CD4-positive, alpha-beta T cell (primary cell): ENCODE results near the gene PAGR1. TPM values are rescaled to one million over a fixed set of nuclear protein-coding genes. Genes with fewer than 3 reads are reported as not detected.

Source experiments
- ATAC-seq: fragments of 200-7000 bp; cut with Tn5 transposase; one replicate; pipeline ENCODE4 v1.10.0; 2022; ENCODE audit warnings: mild to moderate bottlenecking; ENCODE audit not compliant: poor library complexity
- CTCF ChIA-PET: fragments of 350-600 bp; sonication (Branson Sonifier 250); formaldehyde crosslinking; loops from one replicate; lab custom pipeline; 2021; ENCODE audit warnings: antibody characterized with exemption, inconsistent platforms; lab: Charles Lee
- POLR2A ChIA-PET: fragments of 350-600 bp; sonication (Branson Sonifier 250); formaldehyde crosslinking; loops from one replicate; lab custom pipeline; 2021; ENCODE audit warnings: antibody characterized with exemption, inconsistent platforms; lab: Charles Lee
- DNase-seq, 14 experiments: peaks; one replicate each; pipeline ENCODE4 v3.0.0-alpha.2; 2013 to 2020; ENCODE audit warnings: mixed read lengths in 2 of 14
- H3K27ac ChIP-seq, 2 donors: one replicate each; pipeline versions ENCODE4 v1.5.1 to v1.7.0; 2013; ENCODE audit warnings: low read length in 2 of 2, low read depth in 1 of 2, mild to moderate bottlenecking in 1 of 2
- H3K27me3 ChIP-seq, 2 experiments: 1 replicate in 1 of 2; 2 replicates in 1 of 2; pipeline versions ENCODE4 v1.6.1 to v1.7.0; 2013; ENCODE audit warnings: low read length in 2 of 2, control low read depth in 1 of 2, mild to moderate bottlenecking in 1 of 2, moderate library complexity in 1 of 2; ENCODE audit not compliant: insufficient read depth in 2 of 2, control insufficient read depth in 1 of 2
- H3K36me3 ChIP-seq: one replicate; pipeline ENCODE4 v1.6.1; 2013; ENCODE audit warnings: low read length, control low read depth; ENCODE audit not compliant: insufficient read depth
- H3K4me1 ChIP-seq: one replicate; pipeline ENCODE4 v1.6.1; 2013; ENCODE audit warnings: low read length, control low read depth; ENCODE audit not compliant: insufficient read depth
- H3K4me3 ChIP-seq: one replicate; pipeline ENCODE4 v1.5.1; 2013; ENCODE audit warnings: mild to moderate bottlenecking, low read length, moderate library complexity
- H3K9me3 ChIP-seq, 2 experiments: 1 replicate in 1 of 2; 2 replicates in 1 of 2; pipeline versions ENCODE4 v1.6.1 to v1.7.0; 2013; ENCODE audit warnings: low read length in 2 of 2, mild to moderate bottlenecking in 2 of 2, control low read depth in 1 of 2, moderate library complexity in 1 of 2; ENCODE audit not compliant: control insufficient read depth in 1 of 2, insufficient read depth in 1 of 2
- H3K27ac Mint-ChIP-seq: one replicate; pipeline ENCODE4 v1.8.0; 2020; ENCODE audit warnings: mixed read lengths
- H3K27me3 Mint-ChIP-seq: one replicate; pipeline ENCODE4 v1.8.0; 2021; ENCODE audit warnings: mixed read lengths
- H3K36me3 Mint-ChIP-seq: one replicate; pipeline ENCODE4 v1.8.0; 2021; ENCODE audit warnings: low read depth, mixed read lengths
- H3K4me1 Mint-ChIP-seq: one replicate; pipeline ENCODE4 v1.8.0; 2021; ENCODE audit warnings: low read depth, mixed read lengths
- H3K4me3 Mint-ChIP-seq: one replicate; pipeline ENCODE4 v1.8.0; 2020; ENCODE audit warnings: mild to moderate bottlenecking, mixed read lengths
- H3K9me3 Mint-ChIP-seq: one replicate; pipeline ENCODE4 v1.8.0; 2020; ENCODE audit warnings: mixed read lengths
- intact Hi-C, 2 experiments: fragments of 100-400 bp; cut with DNase I in 1 of 2; cut with micrococcal nuclease in 1 of 2; formaldehyde crosslinking; loops; one replicate each; pipeline versions ENCODE4 v1.15.1 to v1.9.0; 2023 to 2025; cut with DNase I, micrococcal nuclease
- total RNA-seq, 174 experiments: library from RNA in 2 of 174; stranded (reverse) in 2 of 174; gene quantifications; one replicate each; pipeline ENCODE4 v1.2.3 and lab custom pipeline; 2021 to 2026
- TF ChIP-seq, protein P1 (sequence below): fragments of 200-600 bp; IDR thresholded peaks from one replicate; pipeline ENCODE4 v1.8.0; 2022; ENCODE audit warnings: antibody characterized with exemption, mild to moderate bottlenecking

The PAGR1 gene
- total RNA-seq, 2 experiments from 2014 or later = 20.3 TPM

DNA sequence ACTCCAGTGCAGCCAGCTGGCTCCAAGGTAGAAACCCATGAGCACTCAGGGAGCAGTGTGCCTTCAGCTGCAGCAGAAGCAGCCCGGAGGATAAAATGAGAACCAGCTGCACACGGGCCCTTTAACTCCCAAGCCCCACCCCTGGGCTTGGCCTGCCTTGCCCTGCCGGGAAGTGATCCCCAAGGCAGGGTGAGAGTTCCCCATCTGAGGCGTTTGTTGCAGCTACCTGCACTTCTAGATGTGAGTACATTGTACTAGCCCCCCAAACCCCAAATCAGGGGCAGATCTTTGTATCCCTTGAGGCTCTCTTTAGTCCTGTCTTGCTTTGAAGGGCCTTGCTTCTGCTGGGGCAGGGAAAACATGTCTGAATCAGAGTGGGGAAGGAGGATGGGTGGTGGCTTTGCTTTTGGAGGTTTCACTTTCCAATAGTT is 4.3 kb downstream of the PAGR1 start, which contains the start of gene MVP:
MVP (plus strand) TSS at position 192 of the 431 bp plus-strand sequence. CDS start 10,088 bp downstream, outside the sequence.
- intact Hi-C loops = no loop called here
- Mint-ChIP-seq H3K4me1 (peaks cover 83% of the 10 kb centered on the region), H3K4me3 (peak within 1 kb of the TSS; percentile 98), H3K27me3 (no peaks in the 10 kb centered on the region), H3K9me3 (no peaks in the 10 kb centered on the region), H3K36me3 (peaks cover 59% of the 10 kb centered on the region), H3K27ac (peak within 1 kb of the TSS; percentile 83)
- H3K4me3 ChIP-seq = peak within 1 kb of the TSS; percentile 94
- peak in 11 of 14 experiments; percentile 30 to 67 (median 55) for DNase-seq
- ChIA-PET CTCF (interaction anchor here (0.9 to 3.9 kb wide), 4 partner anchors 13 to 35 kb away, joined by 3 to 32 read pairs (median 8); no protein-coding TSS in a partner anchor), POLR2A (interaction anchor here (0.7 to 10.4 kb wide), 9 partner anchors 9 to 153 kb away, joined by 3 to 190 read pairs (median 4); partner anchors contain the start of genes CDIPT, KIF22, MAZ and TAOK2)
- peaks cover 93% of the 10 kb centered on the region for H3K4me1 ChIP-seq
- no peaks in the 10 kb centered on the region for H3K9me3 ChIP-seq
- no peak for ATAC-seq
- no peaks in the 10 kb centered on the region for H3K27me3 ChIP-seq
- peaks cover 30% of the 10 kb centered on the region for H3K36me3 ChIP-seq
- H3K27ac ChIP-seq = peak within 1 kb of the TSS; percentile 75 to 83
- TF ChIP-seq, protein P1, sequence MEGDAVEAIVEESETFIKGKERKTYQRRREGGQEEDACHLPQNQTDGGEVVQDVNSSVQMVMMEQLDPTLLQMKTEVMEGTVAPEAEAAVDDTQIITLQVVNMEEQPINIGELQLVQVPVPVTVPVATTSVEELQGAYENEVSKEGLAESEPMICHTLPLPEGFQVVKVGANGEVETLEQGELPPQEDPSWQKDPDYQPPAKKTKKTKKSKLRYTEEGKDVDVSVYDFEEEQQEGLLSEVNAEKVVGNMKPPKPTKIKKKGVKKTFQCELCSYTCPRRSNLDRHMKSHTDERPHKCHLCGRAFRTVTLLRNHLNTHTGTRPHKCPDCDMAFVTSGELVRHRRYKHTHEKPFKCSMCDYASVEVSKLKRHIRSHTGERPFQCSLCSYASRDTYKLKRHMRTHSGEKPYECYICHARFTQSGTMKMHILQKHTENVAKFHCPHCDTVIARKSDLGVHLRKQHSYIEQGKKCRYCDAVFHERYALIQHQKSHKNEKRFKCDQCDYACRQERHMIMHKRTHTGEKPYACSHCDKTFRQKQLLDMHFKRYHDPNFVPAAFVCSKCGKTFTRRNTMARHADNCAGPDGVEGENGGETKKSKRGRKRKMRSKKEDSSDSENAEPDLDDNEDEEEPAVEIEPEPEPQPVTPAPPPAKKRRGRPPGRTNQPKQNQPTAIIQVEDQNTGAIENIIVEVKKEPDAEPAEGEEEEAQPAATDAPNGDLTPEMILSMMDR = no peak

DNA sequence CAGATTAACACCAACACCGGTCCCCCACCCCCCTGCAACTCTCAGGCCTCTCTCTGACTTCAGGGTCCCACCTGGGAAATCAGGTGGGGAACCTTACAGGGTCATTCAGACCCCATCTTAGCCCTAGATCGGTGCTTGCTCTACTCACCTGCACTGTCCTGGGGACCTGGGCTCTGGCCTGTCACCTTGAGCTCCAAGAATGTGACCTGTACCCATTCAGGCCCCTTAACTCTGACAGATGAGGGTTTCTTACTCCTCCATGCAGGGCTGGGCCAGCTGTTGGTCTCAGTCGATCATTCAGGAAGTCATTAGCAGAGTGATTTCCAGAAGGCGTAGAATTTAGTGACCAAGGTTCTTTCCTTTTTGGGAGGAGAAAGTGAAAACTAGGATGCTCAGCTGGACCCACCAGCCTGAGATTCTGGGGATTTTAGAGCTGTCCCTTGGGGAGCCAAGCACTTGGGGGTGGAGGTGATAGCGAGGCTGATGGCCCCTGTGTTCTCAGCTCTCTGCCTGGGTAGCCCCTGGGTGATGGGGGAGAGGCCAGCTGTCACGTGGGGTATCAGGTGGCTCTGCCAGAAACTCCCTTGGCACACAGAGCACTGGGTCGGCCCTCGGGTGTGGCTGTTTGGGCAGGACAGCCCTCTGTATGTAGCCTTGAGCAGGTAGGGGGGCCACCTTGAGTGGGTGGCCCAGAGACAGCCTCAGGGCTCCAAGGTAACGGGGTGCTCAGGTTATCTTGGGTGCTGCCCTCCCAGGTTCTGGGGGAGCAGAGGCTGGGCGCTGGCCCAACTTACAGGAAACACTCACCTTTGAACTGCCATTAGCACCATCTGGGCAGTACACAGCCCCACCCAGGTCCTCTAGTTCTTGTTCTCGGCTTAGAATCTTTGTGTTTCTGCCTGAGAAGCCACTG is 5.0 kb downstream of the PAGR1 start:
- peaks cover 83% of the 10 kb centered on the region for H3K4me1 Mint-ChIP-seq
- peak overlapping the region; percentile 83 for H3K27ac Mint-ChIP-seq
- Histone ChIP-seq H3K4me1 (peaks cover 97% of the 10 kb centered on the region), H3K27ac (peak overlapping the region; percentile 75 to 83), H3K9me3 (no peaks in the 10 kb centered on the region), H3K27me3 (no peaks in the 10 kb centered on the region), H3K36me3 (peaks cover 30% of the 10 kb centered on the region), H3K4me3 (peak overlapping the region; percentile 94)
- peak overlapping the region; percentile 98 for H3K4me3 Mint-ChIP-seq
- no peaks in the 10 kb centered on the region for H3K9me3 Mint-ChIP-seq
- H3K36me3 Mint-ChIP-seq = peaks cover 55% of the 10 kb centered on the region
- intact Hi-C loops = no loop called here
- H3K27me3 Mint-ChIP-seq = no peaks in the 10 kb centered on the region
- ChIA-PET POLR2A (interaction anchor here (0.6 to 10.4 kb wide), 10 partner anchors 10 to 152 kb away, joined by 3 to 190 read pairs (median 4); partner anchors contain the start of genes CDIPT, KIF22, MAZ and TAOK2), CTCF (interaction anchor here (0.5 to 3.9 kb wide), 7 partner anchors 14 to 78 kb away, joined by 3 to 32 read pairs (median 4); partner anchors contain the start of gene KIF22)
- DNase-seq (peak in 10 of 14 experiments; percentile 25 to 79 (median 48)), ATAC-seq (peak; percentile 6)
- TF ChIP-seq, protein P1 = no peak

DNA sequence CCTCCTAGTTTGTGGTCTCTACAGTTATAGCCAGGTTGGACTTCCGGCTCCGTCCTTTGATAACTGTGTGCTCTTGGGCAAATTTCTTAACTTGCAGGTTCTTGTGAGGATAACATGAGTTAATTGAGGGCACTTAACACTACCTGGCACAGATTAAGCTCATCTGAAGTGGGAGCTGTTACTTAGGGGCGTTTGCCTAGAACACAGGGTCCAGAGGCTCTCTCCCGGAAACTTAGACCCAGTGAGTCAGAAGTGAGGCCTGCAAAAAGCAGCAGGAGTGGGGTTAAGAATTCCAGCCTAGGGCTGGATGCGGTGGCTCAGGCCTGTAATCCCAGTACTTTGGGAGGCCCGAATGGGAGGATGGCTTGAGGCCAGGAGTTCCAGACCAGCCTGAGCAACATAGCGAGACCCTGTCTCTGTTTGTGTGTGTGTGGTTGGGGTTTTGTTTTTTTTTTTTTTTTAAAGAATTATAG is 5.7 kb downstream of the PAGR1 start:
- peaks cover 30% of the 10 kb centered on the region for H3K36me3 ChIP-seq
- H3K27me3 ChIP-seq = no peaks in the 10 kb centered on the region
- DNase-seq = no peak
- peak overlapping the region; percentile 94 for H3K4me3 ChIP-seq
- TF ChIP-seq, protein P1 = no peak
- Mint-ChIP-seq H3K4me3 (peak overlapping the region; percentile 98), H3K36me3 (peaks cover 52% of the 10 kb centered on the region), H3K27ac (peak overlapping the region; percentile 83), H3K4me1 (peaks cover 85% of the 10 kb centered on the region), H3K27me3 (no peaks in the 10 kb centered on the region), H3K9me3 (no peaks in the 10 kb centered on the region)
- intact Hi-C loops = no loop called here
- no peaks in the 10 kb centered on the region for H3K9me3 ChIP-seq
- POLR2A ChIA-PET = interaction anchor here (0.6 to 10.4 kb wide), 4 partner anchors 13 to 32 kb away, joined by 3 to 190 read pairs (median 8); partner anchors contain the start of gene MAZ
- CTCF ChIA-PET = interaction anchor here (1.0 to 3.9 kb wide), 5 partner anchors 22 to 42 kb away, joined by 3 to 32 read pairs (median 4); partner anchors contain the start of gene KIF22
- ATAC-seq = no peak
- H3K27ac ChIP-seq = peak overlapping the region; percentile 75 to 83
- H3K4me1 ChIP-seq = peaks cover 100% of the 10 kb centered on the region
